T-helper 1 cell treated with Interleukin-12 subunit alpha and Interleukin-12 subunit beta and Interleukin-4 antibody, amounts not matched to agents 30 ng/mL and 1 ng/mL, for 36 hours (primary cell): ENCODE measurements around the gene GRK2. TPM values are rescaled to one million over a fixed set of nuclear protein-coding genes. Genes with fewer than 3 reads are reported as not detected.

Experiments used
- intact Hi-C: fragments of 100-400 bp; cut with micrococcal nuclease; formaldehyde crosslinking; loops from one replicate; pipeline ENCODE4 v1.15.1; 2024
- total RNA-seq: library from RNA; stranded (reverse); gene quantifications from 2 replicates; pipeline ENCODE4 v1.2.3, GENCODE V29; 2022

GRK2 gene
- total RNA-seq, 1 donor from 2014 or later: 351 TPM

DNA sequence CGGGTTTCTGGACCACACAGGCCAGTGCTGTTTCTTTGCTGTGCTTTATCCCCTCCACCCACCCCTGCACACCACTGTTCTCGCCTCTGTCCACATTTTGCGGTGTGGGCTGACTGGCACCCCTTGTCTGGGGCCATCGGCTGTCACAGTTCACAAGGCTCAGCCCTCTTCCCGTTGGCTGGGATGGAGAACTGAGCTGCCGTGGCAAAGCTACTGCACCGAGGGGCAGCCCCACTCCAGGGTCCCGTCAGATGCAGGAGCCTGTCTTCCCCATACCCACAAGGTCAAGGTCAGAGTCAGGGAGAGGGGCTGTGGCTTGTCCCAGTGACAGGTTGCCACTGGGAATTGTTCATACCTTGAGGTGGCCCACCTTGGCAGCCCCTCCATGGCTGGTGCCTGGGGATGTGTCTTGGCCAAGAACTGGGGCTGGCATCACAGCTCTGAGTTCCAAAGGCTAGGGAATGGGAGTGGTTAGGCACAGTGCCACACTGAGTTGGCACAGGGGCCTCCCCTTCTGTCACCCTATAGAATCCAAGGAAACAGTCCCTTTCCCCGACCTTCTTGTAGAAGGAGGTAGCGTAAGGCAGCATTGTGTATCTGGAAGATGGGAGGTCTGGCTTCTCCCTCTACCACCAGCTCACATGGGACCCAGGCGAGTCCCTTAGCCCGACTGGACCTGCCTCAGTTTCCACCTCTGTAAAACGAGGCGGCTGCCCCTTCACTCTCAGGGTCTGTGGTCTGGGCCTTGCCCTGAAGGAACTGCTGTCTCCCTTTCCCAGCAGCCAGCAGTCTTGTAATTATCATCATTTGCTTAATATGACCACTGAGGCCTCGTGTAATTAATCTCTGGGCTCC, 3.4 kb downstream of the GRK2 start:
- intact Hi-C loops: loop anchor here (2.0 kb wide), 1 partner anchor 237 kb away; no protein-coding TSS in a partner anchor

DNA sequence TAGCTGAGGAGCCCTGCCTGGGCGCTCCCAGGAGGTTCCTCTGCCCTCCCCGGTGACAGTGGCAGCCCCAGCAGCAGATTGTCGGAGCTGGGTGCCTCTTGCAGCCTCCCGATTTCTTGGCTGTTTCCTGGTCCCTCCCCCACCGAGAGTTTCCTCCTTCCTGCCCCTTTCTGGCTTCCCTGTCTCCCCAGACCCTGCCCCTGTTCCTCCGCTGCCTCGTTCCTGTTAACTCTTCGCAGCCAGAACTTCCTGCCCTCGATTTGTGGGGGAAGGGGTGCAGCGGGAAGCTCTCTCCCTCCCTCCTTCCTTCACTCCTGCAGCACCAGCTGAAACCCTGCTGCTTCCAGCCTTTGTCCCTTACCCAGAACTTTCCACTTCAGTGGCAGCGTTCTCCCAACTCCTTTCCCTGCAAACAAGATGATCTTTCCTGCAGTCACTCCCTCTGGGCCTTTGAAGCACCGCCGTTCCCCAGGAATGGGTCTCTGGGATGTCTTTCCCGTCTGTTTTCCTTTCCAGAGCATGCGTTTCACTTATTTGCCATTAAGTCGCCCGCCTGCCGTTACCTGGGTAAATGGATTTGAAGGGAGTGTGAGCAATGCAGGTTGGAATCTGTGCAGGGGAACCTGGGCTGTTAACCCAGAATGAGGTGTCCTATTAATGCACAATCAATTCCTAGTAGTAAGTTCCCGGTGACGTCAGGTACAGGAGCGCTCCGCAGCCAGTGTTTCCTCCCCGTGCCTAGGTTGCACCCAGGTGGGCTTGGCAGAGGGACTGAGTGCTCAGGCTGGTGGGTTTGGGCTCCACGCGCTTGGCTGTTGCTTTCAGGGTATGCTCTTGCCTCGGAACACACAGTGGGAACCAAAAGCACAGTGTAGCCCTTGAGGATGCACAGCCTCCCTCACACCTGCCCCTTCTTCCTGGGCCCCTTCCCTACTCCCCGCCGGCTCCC, 4.3 kb downstream of the GRK2 start:
- intact Hi-C loops: loop anchor here (2.0 kb wide), 1 partner anchor 236 kb away; no protein-coding TSS in a partner anchor

DNA sequence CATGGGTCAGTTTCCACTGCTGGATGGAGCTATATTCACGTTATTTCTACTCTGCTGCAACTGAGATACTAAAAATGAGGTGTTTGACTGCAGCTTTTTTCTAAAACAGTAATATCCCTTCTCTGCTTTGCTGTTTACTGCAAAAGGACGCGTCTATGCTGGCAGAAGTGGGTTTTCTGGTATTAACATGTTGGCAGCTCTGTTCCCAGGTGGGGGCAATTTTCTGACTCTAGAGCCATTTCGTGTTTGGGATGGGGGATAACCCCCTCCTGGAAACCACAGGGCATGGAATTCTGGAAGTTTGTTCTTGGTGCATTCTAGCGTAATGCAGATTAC, 4.9 kb downstream of the GRK2 start:
- intact Hi-C loops: loop anchor here (2.0 kb wide), 1 partner anchor 236 kb away; no protein-coding TSS in a partner anchor

DNA sequence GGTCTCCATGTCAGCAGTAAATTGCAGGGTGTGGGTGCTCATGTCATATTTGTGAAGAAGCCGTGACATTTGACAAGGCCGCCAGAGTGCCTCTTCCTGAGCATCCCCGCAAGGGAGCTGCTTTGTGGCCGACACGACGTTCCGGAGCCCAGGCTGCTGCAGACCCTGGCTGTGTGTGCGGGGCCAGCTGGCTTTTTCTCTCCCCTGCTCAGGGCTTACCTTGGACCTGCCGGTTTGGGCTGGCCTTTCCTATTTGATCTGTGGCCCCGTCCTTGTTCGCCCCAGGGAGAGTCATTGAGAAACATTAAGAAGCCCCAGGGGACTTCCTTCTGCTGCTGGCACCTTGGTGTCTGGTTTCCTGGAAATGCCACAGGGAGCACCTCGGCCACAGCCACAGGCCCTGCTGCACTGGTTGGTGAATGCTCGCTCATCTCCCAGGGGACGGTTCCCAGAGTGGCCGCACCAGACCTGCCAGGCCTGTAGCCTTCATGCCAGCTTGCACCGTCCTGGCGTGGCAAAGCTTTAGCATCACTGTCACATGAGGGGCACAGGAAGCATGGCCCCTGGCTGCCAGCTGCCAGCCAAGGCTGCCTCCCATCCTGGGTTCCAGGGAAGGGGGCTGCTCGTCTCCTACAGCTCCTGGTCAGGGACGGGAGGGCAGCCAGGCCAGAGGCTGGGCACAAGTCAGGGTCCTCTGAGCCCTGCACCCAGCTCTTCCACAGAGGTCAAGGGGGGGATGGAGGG, 5.4 kb downstream of the GRK2 start:
- intact Hi-C loops: loop anchor here (2.0 kb wide), 1 partner anchor 235 kb away; no protein-coding TSS in a partner anchor

DNA sequence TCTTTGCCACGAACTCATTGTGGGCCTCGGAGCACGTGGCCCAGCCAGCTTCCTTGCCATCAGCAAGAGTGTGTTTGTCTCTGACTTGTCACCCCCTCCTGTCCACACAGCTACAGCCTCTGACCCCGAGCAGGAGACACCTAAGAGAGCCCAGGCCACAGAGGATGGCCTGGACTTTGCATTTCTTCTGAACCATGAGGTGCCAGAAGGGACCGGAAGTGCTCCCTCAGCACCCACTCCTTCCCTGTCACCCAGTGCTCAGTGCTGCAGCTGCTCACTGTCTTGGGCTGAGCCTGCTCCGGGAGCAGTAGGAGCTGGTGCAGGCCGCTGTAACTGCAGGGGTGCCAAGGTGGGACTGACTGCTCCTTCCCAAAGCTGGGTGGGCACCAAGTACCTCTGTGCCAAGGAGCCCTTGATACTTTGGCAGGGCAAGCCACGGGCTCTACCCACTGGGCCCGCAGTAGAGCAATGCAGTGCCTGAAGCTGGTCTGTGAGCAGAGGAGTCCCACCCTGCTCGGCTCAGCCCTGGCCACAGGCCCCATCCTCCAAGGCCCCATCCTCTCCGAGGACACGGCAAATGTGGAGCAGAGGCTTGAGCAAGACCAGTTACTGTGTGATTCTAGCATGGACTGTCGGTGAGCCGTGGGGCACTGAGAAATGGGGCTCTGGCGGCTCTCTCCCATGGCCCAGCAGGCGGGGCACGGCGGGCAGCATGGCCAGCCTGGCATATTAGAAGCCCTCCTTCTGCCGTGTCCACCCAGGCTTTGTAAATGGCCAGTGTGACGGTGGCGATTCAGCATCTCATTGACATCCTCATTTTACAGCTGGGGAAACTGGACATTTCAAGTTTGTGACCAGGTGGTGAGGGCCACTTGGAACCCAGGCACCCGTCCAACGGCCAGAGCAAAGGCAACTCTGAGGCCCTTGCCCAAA, 6.3 kb downstream of the GRK2 start:
- intact Hi-C loops: no loop called here

DNA sequence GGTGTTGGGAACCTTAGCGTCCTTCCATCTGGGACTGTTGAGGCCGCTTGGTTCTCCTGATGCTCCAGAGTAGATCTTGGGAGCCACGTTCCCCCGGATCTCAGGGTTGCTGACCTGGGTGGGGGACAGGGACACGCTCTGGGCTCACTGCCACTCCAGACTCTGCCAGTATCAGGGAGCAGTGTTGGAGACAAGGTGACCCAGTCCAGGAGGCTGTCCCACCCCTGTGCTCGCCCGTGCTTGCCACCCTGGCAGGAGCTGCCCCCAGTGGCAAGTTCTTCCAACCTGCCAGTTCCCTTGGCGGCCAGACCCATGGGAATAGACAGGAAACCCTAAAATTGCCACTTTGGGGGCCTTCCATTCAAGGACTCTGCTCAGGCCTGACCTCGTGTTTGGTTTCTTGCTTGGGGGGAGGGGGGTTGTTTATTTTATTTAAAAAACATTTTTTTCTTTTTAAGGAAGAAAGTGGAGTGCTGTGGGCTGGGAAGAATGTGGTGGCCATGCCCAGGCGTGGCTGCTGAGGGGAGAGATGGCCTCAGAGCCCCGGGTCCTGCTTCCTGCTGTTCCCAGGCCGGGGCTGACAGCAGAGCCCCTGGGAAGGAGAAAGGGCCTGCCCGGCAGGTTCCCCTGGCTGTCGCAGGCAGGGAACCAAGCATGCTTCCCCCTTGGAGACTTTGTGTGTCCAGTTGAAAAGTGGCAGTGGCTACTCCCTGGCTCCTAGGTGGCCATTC, 7.2 kb downstream of the GRK2 start:
- intact Hi-C loops: no loop called here

DNA sequence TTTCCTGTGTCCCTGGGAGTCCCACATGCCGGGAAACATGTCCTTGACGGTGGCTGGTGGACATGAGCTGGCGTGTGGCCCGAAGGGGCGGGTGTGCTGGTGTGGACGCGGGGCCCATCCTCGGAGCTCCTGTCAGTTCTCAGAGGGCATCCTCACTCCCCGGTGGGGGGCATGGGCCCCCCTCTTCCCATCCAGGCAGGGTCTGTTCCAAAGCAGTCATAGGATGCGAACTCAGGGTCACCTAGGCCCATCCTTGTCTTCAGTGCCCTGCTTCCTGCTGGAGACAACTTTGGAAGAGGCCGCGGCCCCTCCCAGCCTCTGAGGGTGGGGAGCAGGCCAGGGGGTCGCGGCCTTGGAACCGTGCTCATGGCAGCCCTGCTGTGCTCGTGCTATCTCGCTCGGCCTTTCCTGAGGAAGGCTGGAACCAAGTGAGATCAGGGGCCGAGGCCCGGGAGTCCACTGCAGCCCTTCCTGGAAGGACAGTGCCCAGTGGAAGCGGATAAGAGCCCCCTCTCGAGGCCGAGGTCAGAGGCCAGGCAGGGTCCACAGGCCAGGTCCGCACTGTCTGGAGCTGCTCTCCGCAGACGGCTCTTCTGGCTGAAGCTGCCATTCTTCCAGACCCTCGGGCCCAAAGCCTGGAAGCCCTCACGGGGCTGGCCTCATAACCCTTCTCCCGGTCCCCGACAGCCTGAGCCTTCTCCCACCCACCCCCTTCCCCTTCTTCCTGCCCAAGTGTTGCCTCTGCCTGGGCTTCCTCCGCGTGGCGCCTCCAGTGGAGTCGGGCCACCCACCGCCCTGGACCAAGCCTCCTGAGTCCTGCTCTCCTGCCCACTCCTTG, 8.7 kb downstream of the GRK2 start:
- intact Hi-C loops: loop anchor here (5.0 kb wide), 1 partner anchor 207 kb away; the partner anchor contains the start of gene AIP

DNA sequence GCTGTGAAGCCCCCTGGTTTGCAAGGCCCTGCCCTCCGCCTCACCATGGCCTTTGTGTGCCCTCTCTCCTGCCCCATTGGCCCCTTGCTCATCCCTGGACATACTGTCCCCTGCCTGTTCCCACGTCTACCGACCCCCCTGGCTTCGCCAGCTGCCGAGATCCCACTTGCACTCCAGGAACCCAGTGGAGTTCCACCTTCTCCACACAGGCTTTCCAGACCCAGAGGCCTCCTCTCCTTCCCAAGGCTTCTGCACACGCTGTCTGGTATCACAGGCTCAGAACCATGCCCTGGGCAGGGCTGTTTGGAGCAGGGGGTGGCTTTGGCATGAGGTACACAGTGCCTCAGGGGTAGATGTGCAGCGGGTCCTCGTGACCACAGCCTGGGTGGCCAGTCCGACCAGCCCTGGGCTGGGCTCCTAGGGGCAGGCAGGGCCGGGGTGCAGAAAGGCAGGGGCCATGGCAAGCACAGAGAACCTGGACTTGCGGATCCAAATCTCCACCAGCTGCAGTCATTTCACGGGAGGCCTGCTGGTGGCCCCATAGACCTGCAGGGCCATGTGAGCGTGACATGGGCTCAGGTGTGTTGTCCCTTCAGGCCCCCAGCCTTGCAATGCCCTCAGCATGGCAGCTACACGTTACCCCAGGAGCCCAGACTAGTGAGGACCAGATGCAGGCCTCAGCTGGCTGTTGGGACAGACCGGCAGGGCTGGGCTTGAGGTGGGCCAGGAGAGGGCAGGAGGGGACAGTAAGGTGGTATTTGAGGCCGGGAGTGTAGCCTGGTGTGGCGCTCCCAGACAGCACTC, 9.5 kb downstream of the GRK2 start:
- intact Hi-C loops: loop anchor here (5.0 kb wide), 1 partner anchor 206 kb away; the partner anchor contains the start of gene AIP

DNA sequence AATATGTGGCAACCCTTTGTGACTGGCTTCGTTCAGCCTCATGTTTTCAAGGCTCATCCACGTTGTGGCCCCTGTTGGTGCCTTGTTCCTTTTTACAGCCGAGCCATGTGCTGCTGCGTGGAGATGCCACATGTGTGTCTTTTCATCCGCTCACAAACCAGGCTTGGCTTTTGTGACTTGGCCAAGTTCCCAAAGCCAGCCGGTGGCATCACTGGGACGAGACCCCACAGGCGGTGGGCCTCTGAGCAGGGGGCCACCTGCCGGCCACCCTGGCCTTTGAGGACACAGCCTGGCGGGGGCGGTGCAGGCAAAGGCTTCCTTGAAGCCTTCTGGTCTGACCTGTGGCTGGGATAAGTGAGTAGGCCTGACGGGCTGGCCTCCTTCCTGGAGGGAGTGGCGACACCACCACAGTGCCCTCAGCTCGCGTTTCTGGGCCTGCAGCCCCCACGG, 10.5 kb downstream of the GRK2 start:
- intact Hi-C loops: loop anchor here (1.0 to 5.0 kb wide), 5 partner anchors 9 to 205 kb away; partner anchors contain the start of gene AIP

DNA sequence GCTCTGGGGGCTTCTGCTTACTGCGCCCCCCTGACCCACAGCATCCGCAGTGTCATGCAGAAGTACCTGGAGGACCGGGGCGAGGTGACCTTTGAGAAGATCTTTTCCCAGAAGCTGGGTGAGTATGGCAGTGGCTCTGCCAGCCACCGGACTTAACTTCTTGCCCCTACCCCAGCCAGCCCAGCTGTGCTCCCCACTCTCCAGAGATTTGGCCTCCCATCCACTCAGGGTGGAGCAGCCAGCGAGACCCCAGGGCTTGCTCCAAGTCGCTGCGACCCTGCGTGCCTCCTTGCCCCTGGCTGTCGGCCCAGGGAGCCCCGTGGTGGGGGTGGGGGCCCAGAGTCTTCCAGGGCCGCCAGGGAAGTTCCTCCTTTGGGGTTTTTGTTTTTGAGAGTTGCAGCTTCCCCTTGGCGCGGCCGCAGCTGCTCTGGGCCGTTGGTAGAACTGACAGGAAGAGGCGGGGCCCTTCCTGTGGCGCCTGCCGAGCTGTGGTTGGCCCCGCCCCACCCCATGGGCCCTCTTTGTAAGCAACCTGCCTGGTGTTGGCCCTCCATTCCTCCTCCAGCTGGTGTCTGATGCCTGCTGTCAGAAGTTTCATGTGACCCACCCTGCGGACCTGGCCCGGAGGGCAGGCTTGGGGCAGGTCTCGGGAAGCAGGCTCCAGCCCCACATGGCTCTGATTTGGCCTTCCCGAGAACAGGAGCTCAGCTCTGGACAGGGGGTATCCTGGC, 11.1 kb downstream of the GRK2 start:
- intact Hi-C loops: loop anchor here (1.0 to 5.0 kb wide), 5 partner anchors 9 to 205 kb away; partner anchors contain the start of gene AIP

DNA sequence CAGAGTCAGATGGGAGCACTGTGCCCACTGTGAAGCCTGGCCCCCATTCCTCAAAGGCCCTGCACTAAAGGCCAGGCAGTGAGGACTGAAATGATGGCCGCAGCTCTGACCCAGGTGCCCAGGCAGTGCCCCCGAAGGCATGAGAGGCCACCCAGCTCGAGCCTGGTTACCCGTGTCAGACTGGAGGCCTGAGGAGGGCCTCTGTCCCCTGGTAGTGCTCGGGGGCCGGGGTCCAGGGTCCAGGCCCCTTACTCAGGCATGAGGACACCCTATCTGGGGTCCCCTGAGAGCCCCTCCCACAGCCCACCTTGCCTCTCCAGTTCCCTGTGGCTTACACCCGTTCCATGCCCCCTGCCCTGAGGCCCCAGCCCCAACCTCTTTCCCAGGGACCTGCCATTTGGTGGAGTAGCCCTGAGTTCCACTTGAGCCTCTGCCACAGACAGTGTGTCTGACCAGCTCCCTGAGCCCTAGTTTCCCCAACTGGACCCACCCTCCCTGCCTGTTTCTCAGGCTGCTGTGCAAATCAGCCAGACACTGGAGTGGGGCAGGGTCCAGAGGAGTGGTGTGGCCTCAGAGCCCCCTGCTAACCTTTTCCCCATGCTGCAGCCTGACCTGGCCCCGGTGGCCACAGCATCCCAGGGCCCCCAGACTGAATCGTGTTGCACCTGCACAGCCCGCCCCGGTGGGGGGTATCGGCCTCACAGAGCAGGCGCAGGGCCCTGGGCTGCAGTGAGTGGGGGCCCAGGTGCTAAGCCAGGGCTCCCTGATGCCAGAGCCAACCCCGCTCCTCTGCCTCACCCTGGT, 12.1 kb downstream of the GRK2 start:
- intact Hi-C loops: loop anchor here (5.0 kb wide), 1 partner anchor 204 kb away; the partner anchor contains the start of gene AIP

DNA sequence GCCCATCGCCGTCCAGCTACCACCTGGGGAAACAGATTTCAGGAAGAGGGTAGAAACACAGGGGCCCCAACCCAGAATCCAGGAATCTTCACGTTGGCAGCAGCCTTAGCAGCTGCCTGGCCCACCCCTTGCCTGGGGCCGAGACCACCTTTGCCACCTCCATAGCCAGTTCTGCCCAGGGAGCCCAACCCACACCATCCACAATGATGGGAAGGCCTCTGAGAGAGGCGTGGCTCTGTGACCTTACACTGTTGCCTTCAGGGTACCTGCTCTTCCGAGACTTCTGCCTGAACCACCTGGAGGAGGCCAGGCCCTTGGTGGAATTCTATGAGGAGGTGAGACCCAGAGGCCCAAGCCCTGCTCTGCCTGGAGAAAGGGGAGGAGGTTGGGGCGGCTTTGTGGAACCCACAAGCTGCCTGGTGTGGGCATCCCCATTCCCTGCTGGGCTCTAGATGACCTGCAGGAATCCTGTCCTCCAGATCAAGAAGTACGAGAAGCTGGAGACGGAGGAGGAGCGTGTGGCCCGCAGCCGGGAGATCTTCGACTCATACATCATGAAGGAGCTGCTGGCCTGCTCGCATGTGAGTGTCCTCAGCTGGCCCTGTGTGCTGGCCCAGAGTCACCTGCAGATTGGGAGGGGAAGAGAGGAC, 12.8 kb downstream of the GRK2 start:
- intact Hi-C loops: loop anchor here (5.0 kb wide), 1 partner anchor 203 kb away; the partner anchor contains the start of gene AIP

DNA sequence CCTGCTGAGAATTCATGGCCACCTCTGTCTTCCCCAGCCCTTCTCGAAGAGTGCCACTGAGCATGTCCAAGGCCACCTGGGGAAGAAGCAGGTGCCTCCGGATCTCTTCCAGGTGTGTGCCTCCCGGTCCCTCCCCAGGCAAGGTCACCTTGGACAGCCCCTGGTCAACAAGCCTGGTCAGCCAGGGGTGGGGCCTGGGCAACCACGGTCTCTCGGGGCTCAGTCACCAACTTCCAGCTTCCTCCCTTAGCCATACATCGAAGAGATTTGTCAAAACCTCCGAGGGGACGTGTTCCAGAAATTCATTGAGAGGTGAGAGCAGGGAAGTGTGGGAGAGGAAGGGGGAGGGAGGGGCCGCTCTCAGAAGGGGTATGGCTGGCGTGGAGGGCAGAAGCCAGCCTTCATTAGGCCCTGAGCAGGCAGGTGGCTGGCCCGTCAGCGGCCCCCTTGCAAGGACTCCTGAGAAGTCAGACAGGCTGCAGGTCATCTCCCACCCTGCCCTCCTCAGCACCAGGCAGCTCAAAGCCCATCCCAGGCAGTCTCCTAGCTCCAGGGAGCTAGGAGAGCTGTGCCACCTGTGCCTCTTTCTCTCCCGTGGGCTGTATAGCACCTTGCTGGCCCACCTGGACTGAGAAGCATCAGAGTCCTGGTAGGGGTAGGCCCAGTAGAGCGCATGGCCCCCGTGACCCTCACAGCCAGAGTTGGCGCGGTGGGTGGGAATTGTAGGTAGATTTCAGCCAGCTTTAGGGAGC, 13.5 kb downstream of the GRK2 start:
- intact Hi-C loops: loop anchor here (5.0 kb wide), 1 partner anchor 203 kb away; the partner anchor contains the start of gene AIP

DNA sequence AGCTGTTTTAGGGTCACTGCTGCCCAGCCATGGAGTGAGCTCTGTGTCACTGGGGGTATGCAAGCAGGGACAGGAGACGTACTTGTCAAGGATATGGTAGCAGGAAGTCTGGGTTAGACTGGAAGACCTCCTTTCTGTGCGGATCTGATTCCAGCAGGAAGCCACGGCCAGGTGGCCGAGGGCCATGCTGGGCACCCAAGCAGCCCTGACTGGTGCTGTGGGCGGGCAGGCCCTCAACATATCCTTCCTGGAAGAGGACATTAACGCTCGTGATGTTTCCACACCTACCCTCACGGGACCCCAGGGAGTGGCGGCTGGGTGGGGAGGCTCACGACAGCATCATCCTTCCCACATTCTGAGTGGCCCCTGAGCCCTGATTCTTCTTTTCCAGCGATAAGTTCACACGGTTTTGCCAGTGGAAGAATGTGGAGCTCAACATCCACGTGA, 14.1 kb downstream of the GRK2 start:
- intact Hi-C loops: no loop called here
